Stimulated activated CD8-positive, alpha-beta memory T cell treated with anti-CD3 and anti-CD28 coated beads, Interleukin-2, amount 100 ng/mL, for 1 hour (primary cell): ENCODE results near the gene ZSCAN10.

ENCODE experiments used
- DNase-seq, 2 donors: peaks; one replicate each; pipeline ENCODE4 v3.0.0-alpha.2; 2020; ENCODE audit warnings: low read depth in 2 of 2

The ZSCAN10 gene

DNA sequence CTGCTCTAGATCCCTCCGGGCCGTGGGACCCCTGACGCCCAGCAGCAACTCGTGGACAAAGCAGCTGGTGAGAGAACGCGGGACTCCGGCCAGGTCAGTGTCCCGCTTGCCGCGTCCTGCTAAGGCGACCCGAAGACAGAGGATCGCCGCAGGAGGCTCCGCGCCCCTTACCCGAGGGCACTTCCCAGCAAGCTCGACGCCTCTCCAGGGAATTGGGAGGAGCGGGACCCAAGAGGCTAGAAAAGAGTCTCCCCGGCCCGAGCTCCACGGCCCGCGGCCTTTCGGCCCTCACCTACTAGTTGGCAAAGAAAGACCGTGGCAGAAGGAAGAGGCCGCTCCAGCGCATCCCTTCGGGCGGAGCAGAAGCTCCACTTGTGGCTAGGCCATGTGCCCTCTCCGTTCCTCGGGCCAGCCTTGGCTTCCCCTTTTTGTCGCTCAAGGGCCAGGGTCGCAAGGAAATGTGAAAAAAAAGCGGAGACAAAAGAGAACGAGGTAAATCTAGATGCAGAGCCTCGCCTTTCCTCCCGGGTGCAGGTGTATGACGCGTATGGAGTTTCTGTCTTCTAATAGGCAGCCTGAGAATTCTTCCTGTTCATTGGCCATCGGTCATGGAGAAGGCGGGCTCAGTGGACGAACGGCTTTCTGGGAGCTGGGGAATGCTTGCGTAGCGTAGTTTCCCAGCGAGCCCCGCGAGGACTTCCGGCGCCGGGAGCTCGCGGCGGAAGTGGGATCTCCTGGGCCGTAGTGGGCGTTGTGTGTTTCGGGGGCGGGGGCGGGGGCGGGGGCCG, 35.4 kb upstream of the ZSCAN10 start, which contains the start of gene ZNF213:
Gene ZNF213, plus strand, starts transcription at position 692 of the 788 bp plus-strand sequence. CDS start 2,252 bp downstream, outside the sequence.
- DNase-seq, result peak; percentile 82 to 83

DNA sequence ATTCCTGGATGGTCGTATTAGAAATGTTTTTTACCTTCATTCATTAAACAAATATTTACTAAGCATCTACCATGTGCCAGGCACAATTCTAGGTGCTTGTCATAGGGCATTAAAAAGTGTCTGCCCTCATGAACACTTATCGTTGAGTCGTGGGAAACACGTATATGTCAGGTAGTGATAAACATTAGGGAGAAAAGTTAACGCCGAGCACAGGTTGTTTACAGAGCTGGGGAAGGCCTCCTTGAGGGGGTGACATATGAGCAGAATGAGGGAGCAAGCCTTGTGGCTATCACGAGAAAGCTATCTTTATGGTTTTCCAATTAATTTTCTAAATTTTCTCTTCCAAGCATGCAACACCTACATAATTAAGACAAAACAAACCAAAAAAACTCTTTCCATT, 34.8 kb upstream of the ZSCAN10 start:
- DNase-seq, result no peak

DNA sequence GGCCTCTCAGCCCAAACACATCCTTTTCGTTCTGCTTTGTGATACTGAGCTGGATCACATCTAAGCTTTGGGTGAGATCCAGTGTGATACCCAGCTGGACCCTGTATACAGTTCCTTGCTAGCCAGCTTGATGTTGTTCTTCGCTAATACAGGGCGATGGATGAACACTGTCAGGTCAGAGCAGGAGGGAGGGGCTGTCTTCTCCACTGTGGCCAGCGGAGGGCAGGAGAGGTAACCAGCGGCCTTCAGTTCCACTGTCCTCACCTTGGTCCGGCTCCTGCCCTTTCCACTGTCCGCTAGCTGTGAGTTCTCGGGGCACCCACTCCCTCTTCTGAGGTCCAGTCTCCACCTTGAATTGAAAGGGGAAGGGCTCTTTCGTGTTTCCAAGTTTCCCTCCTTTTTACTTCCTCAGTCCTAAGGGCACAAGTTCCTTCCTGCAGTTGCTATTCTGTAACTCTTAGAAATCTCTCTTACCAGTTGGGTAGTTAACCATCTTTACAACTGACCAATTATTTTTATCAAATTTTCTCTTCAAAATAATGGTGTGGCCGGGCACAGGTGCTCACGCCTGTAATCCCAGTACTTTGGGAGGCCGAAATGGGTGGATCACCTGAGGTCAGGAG, 32.8 kb upstream of the ZSCAN10 start:
- no peak for DNase-seq

DNA sequence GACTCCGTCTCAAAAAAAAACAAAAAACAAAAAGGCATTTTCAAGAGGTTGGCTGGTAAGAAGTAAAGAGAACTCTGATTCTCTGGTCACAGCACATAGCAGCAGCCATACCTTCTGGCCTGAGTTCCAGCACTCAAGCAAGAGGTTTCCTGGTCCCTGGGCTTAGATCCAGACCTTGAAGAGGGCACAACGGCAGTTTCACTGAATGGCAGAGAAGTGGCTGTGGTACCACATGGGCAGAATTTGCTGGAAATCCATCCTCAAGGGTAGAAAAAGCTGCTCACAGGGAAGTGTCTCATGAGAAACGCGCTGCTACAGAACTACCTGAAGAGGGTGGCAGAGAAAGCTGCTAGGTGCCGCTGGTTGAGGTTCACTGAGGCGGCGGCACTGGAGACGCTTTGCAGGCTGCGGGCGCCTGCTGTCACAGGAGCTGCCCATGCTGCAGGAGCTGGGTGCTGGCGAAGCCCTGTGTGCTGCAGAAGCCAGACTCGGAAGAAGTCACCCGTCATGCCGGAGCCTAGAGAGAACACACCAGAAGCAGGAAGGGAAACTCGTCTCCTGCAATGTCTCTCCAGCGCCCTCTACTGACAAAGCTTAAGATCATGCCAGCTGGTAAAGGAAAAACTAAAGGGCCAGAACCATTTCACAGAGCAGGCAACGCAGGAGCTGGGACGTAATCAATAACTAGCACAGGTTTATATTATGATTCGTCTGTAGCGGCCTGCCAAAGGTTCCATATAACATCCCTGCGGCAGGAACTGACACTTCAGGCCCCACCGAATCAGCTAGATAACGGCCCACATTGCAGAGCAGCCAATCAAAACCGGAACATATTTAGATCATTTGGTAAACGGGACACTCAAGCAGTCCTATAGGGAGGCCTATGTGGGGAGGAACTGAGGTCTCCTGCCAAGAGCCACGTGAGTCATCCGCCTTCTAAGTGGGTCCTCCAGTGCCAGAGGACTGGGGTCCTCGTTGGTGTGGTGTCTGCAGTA, 30.3 kb upstream of the ZSCAN10 start:
- peak in 1 of 2 donors; percentile 64 for DNase-seq

DNA sequence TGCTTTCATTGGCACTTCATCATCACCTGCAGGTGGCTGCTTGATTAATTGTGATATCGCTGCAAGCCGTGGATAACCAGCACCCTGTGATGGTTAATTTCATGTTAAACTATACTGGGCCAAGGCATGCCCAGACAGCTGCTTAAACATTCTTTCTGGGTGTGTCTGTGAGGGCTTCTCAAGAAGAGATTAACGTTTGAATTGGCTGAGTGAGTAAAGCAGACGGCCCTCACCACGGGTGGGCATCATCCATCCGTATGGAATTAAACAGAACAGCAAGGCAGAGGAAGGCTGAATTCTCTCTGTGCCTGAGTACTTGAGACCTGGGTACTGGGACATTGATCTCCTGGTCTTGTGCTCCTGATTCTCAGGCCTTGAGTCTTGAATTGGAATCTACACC, 28.7 kb upstream of the ZSCAN10 start:
- DNase-seq, result no peak

DNA sequence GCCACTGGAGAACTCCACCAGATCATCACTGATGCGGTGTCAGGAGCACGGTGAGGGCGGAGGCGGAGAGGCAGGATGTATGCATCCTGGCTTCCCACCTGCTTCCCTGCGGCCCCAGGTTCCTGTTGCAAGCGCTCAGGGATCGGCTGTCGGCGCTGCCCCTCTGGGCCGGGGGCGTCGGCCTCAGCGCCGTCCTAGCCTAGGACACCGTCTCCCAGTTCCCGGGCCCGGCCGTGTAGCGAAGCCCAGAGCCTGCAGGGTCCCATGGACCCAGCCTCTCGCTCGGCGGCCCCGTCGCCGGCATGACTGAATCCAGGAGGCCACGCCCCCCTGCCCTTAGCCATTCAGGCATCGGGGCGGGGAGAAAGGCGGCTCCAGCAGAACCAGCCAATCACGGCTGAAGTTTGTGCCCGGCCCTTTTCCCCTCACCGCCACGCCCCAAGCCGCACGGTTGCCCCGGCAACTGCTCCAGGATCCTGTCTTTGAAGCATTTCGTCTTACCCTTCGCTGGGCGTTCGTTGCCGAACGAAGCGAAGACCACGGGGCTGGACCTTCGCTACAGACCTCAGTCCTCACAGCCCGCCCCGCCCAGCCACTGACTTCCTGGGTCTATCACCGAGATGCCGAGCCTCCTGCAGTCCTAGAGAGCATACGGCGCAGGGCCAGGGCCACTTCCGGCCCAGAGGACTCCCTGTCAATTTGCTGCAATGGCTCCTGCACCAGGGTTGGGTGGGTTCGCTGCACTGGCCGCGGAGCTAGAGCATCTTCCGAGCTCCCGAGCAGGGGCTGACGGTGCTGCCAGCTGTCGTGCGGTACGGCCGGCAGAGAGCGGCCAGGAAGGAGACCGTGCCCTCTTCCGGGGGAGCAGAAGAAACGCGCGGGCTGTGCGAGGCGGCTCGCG, 25.1 kb upstream of the ZSCAN10 start:
- DNase-seq, result peak; percentile 91 to 95

DNA sequence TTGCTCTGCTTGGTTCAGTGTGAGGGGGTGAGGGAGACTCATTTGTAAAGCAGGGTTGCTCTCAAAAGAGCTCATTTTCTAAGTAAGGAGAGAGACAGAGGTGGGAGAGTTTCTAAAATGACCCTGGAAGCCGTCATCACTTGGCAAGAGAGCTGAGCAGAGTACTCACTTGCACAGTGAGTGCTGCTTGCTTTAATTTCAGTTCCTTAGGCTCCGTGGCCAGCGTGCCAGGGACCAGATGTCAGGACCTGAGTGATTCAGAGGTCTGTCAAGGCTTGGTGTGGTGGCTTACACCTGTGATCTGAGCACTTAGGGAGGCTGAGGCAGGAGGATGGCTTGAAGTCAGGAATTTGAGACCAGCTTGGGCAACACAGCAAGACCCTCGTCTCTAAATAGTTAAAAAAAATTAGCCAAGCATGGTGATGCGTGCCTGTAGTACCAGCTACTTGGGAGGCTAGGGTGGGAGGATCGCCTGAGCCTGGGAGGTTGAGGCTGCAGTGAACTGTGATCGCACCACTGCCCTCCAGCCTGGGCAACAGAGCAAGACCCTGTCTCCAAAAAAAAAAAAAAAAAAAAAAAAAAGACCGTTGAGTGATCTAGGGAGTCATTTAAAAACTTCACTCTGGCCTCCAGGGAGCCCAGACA, 24.0 kb upstream of the ZSCAN10 start:
- DNase-seq, result no peak

DNA sequence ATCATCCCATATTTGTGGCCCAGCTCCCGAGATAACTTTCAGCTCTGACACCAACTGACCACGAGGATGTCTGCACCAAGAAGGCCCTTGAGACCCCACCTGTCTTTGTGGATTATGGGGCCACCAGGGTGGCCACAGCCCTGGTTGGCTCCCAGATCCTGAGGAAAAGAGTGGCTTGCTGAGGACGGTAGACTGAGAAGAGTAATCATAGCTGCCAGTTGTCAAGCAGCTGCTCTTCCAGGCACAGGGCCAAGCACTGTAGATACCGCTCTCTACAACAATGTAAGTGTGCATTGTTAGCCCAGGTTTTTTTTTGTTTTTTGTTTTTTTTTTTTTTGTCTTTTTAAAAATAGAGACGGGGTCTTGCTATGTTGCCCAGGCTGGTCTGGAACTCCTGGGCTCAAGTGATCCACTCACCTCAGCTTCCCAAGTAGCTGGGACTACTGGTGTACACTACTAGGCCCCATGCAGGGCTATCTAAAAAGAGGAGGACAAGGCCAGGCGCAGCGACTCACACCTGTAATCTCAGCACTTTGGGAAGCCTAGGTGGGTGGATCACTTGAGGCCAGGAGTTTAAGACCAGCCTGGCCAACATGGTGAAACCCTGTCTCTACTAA, 22.9 kb upstream of the ZSCAN10 start:
- no peak for DNase-seq

DNA sequence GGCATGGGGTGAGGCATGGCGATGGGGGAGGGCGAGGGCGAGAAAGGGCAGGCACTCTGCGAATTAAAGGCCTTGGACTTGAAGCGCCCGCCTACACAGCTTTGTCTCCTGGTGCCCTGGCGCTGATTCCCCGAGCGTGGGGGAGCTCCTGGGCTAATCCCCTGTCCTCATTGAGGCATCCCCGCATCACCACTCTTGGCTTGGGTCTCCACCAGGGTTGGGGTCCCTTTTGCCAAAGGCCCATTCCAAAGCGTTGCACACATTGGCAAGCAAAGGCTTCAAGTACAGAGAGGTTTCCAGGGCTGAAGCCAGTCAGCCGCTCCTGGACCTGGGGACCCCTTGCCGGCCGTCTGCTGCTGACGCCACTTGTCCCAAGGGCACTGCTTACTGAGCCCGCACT, 21.3 kb upstream of the ZSCAN10 start:
- no peak for DNase-seq

DNA sequence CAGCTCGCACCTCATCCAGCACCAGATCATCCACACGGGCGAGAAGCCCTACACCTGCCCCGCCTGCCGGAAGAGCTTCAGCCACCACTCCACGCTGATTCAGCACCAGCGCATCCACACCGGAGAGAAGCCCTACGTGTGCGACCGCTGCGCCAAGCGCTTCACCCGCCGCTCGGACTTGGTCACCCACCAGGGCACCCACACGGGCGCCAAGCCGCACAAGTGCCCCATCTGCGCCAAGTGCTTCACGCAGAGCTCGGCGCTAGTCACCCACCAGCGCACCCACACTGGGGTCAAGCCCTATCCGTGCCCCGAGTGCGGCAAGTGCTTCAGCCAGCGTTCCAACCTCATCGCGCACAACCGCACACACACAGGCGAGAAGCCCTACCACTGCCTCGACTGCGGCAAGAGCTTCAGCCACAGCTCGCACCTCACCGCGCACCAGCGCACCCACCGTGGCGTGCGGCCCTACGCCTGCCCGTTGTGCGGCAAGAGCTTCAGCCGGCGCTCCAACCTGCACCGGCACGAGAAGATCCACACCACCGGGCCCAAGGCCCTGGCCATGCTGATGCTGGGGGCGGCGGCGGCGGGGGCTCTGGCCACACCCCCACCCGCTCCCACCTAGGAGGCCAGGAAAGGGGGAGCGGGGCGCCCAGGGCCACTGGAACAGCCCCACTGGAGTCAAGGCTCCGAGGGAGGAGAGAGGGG, 20.8 kb upstream of the ZSCAN10 start:
- no peak for DNase-seq

DNA sequence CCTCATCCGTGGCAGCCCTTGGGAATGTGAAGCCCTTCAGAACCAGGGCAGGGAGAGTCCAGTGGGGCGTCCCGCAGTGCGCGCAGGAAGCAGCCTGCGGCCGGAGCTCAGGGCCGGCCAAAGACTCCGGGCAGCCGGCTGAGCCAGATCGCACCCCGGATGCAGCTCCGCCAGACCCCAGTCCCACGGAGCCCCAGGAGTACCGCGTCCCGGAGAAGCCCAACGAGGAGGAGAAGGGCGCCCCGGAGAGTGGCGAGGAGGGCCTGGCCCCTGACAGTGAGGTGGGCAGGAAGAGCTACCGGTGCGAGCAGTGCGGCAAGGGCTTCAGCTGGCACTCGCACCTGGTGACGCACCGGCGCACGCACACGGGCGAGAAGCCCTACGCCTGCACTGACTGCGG, 20.2 kb upstream of the ZSCAN10 start:
- DNase-seq, result no peak

DNA sequence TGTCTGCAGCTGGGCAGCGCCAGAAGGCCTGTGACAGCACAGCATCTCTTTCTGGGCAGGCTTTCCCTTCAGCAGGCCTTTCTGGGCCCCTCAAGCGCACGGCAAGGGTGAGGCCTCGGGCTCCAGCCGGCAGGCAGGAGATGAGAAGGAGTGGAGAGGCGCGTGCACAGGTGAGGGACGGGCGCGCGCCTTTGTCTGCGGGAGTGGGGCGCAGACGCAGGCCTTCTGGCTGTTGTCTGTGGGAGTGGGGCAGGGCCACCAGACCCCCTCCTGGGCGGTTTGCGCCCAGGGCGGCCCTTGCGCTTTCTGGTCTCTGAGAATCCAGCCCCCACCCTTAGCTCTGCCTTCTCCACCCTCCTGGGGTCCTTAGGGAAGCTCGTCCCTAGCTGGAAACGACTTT, 19.8 kb upstream of the ZSCAN10 start:
- no peak for DNase-seq

DNA sequence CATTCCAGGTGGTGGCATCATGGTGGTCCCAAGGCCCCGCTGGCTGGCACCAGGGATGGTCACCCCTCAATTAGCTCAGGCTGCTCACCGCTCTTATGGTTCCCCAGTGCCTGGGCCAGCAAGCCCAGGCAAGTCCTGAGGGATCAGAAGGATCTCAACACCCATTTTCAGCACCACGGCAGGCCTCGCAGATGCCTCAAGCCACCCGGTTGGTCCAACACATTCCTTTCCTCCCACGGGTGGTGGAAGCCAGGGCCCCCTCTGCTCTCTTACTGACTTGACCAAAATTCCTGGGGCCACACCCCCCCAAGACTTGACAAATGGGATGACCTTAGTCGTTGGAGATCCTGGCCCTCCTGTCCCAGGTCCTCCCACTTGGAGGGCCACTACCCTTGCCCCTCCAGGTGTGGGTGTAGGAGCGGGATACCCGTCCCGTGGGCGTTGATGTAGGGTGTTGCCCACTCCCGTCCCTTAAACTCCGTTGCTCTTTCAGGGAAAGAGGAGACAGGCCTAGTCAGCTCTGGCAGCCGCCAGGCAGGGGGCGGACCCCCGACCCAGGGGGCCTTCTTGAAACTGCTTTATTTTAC, 19.2 kb upstream of the ZSCAN10 start:
- DNase-seq, result no peak

DNA sequence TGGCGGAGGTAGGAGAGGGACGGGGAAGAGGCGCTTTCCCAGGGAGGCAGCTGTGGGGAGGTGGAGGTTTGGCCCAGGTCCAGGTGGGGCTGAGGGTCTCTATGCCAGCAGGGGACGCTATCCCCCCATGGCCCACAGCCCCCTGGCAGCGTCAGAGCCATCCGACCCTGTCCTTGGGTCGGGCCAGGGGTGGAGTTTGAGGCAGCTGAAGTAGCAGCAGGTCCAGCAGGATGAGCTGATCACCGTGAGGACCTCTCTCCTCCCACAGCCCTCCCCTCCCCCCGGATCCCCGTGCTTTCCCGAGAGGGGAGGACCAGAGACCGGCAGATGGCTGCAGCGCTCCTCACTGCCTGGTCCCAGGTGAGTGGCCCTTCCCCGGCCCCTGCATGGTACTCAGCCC, 16.5 kb upstream of the ZSCAN10 start:
- no peak for DNase-seq

DNA sequence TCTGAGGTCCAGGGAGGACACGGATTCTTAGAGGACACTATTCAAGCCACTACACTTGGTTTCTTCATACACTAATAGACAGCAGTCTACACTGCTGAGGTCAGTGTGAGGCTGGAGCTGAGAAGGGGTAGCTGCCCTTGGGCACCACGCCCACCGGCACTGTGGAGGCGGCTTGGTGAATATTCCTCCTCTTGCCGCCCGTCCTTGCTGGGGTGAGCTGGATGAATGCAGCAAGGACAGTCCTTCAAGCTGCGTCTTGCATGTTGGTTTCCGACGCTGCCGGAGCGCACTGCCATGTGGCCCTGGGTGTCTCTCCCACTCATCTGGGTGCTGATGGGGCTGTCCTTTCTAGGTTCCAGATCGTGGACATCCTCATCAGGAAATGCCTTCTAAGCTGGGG, 15.9 kb upstream of the ZSCAN10 start:
- no peak for DNase-seq

DNA sequence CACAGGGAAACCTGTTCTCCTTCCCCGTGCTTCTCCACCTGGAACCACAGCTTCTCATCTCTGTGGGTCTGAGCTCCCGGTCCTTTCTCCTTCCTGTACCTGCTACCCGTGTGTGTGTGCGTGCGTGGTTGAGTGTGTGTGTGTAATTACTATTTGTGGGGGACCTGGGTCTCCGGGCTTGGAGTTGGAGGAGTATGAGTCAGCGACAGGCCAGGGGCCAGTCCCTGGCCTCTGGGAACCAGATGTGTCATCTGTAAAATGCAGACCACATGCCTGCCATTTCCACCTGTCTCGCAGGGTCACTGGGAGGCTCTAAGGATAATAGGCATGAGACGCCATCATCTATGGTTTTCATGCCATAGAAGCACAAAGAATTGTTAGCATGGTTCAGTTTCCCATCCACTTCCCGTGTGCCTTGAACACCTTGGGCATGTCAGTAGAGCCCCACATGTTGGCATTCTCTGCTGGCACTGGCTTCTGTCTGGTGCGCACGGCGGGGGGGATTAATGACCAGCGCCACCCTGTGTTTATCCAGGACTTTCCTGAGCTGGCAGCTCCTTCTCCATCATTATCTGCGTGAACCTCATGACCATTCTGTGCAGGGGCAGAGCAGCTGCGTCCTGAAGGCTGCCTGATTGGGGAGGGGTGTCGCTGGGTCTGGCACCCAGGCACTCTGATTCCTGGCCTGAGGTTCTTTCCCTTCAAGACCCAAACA, 14.8 kb upstream of the ZSCAN10 start:
- no peak for DNase-seq

DNA sequence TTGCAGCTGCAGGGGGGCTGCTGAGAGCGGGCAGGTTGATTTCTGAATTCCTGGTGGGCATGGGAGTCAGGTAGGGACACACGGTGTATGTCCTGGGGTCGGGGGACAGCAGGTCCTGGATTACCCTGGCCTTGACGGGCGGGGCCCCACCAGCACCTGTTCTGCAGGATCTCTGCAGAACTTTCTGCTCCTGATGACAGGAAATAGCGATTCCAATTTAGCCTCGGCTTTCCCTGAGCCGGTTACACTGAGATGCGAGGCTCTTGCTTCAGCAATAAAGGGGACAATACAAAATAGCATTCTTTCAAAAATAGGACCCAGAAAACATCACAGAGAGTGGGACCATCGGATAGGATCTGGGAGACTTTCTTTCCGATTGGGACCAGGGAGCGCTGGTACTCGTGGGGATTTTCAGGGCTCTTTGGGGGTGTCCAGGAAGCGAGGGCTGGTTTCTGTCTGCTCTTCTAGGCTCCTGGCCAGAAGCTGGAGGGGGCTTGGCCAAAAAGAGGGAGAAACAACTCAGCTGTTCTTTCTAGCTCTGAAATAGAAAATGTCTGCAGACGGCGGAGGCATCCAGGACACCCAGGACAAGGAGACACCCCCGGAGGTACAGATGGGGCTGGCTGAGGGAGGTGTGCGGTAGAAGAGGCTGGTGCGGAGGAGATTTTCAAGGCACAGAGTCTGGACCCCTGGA, 13.9 kb upstream of the ZSCAN10 start:
- DNase-seq, result no peak
